Head of caudate nucleus (tissue), 42 donors: ENCODE data around the gene NDRG2.
"Not testable (repeated sequence)": the region's sequence is repeated elsewhere in the genome, so short reads cannot be mapped to it uniquely, and the experiment has no call there.

ENCODE experiments used
- DNase-seq, 42 donors: peaks; one replicate each; pipeline versions ENCODE4 v3.0.0 to v3.0.0-alpha.2; 2020 to 2021; ENCODE audit warnings: mixed read lengths in 7 of 42
- intact Hi-C: fragments of 100-400 bp; cut with DNase I; formaldehyde crosslinking; loops from one replicate; pipeline ENCODE4 v1.15.0; 2022

NDRG2 gene

DNA sequence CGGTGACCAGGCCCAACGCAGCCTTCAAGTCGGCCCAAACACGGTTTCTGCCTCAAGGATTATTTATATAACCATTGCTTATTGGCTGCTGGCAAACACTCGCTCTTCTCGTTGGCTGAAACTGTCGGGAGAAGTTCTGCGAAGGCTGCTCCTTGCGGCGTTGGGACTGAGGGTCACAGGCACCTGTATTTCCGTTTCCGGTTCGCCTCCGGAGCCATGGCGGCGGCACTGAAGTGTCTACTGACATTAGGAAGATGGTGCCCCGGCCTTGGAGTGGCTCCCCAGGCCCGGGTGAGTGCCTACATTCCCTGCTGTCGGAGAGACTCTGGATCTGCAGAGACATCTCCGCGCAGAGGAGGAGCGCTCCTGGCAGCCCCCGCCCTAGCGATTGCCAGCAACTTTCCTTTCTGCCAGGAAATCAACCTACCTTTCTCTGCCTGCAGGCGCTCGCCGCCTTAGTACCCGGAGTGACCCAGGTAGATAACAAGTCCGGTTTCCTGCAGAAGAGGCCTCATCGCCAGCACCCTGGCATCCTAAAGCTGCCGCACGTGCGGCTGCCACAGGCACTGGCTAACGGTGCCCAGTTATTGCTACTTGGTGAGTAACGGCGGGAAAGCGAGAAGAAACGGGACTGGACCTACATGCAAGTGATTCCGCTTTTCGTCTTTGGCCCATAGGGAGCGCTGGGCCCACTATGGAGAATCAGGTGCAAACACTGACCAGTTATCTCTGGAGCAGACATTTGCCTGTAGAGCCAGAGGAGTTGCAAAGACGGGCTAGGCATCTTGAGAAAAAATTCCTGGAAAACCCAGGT is 34.9 kb downstream of the NDRG2 start, which contains the start of gene METTL17:
TSS of gene METTL17 (plus strand) at position 194 of the 814 bp plus-strand sequence. CDS start at position 217, 23 bp downstream.
- intact Hi-C loops: no loop called here

GRCh38 chr14:20989471-20989786 is 35.4 kb downstream of the NDRG2 start:
- intact Hi-C loops: no loop called here
- no peak for DNase-seq

More for the DNA sequence above, 34.9 kb downstream of the NDRG2 start, which contains the start of gene METTL17:
- peak; percentile 85 to 97 (median 93) for DNase-seq

- DNase-seq: no peak
- intact Hi-C loops: no loop called here
These were observed 36.0 kb downstream of the NDRG2 start for GRCh38 chr14:20988717-20989470.

DNA sequence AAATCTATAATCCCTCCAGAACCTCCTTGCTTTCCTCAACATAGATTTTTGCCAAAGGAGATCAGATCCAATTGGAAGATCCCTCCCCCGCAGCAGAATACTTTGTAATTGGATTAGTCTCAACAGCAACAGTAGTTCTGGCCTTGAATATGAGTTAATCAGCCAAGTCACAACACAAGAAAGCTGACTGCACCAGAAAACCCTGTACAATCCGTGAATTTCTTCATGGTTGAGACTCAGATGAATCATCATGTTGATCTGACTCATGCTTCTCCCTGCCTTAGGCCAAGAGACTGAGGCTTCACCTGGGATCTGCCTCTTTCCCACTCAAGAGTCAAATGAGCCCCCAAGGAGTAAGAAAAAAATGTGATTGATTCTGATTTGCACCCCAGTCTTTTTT is 38.0 kb downstream of the NDRG2 start:
- intact Hi-C loops: no loop called here

DNA sequence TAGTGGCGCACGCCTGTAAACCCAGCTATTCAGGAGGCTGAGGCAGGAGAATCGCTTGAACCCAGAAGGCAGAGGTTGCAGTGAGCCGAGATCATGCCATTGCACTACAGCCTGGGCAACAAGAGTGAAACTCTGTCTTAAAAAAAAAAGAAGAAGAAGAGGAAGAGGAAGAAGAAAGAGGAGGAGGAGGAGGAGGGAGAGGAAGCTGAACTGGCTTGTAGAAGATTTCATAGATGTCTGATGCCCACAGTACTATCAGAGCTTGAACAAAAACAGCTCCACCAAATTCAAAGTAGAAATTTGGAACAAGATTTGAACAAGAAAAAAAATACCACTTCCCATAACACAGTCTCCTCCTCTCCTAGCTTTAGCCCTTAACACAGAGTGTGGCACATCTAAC is 39.2 kb downstream of the NDRG2 start:
- DNase-seq, intact Hi-C loops: not testable (repeated sequence)

More for the DNA sequence above, 38.0 kb downstream of the NDRG2 start:
- peak in 14 of 42 donors; percentile 13 to 49 (median 22) for DNase-seq

DNA sequence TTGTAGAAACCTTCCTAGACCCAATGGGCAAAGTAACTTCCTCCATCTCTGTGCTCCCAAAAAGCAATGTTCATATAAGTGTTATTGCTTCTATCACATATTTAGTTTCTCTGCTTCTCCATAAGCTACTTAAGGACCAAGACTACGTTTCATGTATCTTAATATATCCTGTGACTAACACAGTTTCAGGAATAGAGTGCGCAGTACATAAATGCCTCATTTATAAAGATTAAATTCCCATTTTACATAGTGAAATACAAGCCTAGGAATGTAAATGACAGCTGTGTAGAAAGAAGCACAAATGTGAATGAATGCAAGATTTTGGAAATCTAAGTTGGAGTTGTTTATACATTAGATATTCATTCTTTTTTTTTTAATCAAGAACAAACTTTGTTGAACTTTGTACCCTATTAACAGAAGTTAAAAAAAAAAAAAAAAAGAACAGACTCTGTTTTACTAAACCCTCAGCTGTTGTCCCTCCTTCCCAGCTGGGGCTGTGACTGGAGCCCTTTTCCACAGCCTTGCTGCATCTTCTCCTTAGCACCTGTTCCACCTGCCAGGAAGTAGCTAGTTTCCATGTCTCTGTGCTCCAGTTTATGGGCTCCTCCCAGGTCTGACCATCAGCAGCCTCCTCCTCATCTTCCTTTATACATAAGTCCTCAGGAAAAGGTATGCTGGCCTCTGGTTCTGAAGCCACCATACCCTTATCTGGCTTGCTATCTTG is 42.1 kb downstream of the NDRG2 start:
- DNase-seq: no peak
- intact Hi-C loops: no loop called here

- intact Hi-C loops: no loop called here
- no peak for DNase-seq
These were observed 44.0 kb downstream of the NDRG2 start for GRCh38 chr14:20980906-20981305.

GRCh38 chr14:20978687-20979086 is 46.2 kb downstream of the NDRG2 start:
- DNase-seq: no peak
- intact Hi-C loops: no loop called here

DNA sequence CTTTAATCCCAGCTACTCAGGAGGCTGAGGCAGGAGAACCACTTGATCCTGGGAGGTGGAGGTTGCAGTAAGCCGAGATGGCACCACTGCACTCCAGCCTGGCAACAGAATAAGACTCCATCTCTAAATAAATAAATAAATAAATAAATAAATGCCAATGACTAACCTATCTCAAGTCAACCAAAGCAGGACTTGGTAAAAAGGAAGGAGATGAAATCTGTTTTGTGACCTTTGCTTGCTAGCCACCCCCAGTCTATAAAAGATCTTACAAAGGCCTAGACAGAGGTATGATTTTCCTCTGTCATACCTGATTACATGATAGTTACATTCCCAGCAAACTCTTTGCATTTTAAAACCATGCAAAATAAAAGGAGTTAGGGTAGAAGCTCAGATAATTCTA is 48.6 kb downstream of the NDRG2 start:
- intact Hi-C loops: no loop called here
- DNase-seq: no peak

DNA sequence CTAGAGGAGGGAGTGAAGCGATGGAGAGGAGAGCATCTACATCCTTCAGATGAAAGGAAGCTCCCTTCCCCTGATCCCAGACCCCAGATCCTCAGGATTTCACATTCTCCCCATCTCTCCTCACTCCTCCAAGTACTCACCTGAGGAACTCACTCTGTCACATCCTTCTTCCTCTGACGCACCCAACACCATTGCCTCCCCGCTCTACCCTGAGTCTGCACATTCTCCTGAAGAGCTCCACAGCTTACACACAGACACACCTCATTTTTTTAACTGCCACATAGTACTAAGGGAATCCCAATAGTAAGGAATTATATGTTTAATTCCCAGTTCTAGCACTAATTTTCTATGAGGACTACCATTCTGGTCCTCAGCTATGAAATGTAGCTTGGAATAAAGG is 51.4 kb downstream of the NDRG2 start:
- DNase-seq: no peak
- intact Hi-C loops: no loop called here

DNA sequence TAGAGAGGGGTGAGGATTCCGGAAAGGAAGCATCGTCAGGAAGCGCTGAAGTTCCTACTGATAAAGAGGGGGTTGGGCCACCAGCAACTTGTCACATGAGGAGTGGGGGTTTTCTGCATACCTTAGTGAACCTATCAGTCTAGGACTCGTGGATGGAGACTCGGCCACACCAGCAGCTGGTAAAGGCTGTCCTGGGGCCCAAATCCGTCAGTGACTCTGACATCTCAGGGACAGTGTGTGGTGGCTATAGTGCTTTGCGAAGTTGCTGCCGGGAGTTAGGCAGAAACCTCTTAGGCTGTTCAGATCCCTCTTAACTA is 53.2 kb downstream of the NDRG2 start:
- DNase-seq: no peak
- intact Hi-C loops: no loop called here

DNA sequence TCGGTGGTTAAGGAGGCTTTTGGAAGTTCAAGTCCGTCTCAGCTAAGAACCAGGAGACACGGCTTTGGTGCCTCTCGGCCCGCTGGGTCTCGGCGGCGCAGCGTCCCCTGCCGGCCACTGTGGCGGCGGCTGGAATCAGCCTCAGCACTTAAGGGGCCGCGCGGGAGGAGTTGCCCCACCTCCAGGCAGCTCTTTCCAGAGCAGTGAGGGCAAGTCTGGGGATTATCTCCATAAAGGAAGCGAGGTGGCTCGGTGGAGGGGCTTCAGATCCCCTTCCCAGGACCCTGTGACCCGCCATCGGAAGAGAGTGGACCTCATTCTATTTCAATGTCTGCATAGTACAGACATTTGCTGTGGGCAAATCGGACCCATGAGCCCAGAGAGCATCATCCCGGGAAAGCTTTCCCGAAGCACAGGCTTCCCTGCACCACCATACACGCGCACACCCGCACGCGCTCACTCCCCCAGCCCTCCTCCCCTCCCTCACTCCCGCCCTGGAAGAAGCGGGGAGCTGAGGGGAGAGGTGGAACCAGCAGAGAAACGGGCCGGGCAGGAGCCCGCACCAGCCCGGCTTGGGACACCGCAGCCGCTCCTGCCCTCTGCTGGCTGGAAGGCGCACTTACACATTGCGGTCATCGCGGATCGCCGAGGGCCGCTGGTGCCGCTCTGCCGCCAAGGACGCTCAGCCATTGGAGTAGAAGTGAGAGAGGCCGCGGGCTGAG is 53.7 kb downstream of the NDRG2 start:
- peak; percentile 60 to 92 (median 85) for DNase-seq
- intact Hi-C loops: no loop called here

DNA sequence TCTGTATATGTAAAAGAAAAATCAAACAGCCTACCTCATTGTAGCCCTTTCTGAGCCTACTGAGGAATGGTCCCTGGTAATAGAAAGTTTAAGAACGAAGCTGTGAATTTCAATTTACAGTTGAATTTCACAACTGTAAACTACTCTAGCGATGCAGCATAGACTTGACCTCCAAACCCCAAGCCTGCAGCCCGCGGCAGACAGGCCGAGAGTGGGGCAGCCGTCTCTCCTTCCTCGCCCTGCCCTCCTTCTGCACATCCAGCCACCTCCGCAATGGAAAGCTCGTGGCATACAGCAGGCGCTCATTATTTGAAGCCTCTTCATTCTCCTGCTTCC is 54.2 kb downstream of the NDRG2 start:
- intact Hi-C loops: no loop called here
- no peak for DNase-seq

- no peak for DNase-seq
- intact Hi-C loops: loop anchor here (10.0 kb wide), 2 partner anchors 115 to 275 kb away; no protein-coding TSS in a partner anchor
These were observed 55.5 kb downstream of the NDRG2 start for GRCh38 chr14:20969336-20969735.
